DMS 273 (cell line): ENCODE results near the gene UPK3BL1.
"Not testable (repeated sequence)": the region's sequence is repeated elsewhere in the genome, so short reads cannot be mapped to it uniquely, and the experiment has no call there.

Experiments
- DNase-seq: peaks from one replicate; lab custom pipeline; 2025; ENCODE audit not compliant: unreplicated experiment; lab: John Stamatoyannopoulos, UW

The UPK3BL1 gene

DNA sequence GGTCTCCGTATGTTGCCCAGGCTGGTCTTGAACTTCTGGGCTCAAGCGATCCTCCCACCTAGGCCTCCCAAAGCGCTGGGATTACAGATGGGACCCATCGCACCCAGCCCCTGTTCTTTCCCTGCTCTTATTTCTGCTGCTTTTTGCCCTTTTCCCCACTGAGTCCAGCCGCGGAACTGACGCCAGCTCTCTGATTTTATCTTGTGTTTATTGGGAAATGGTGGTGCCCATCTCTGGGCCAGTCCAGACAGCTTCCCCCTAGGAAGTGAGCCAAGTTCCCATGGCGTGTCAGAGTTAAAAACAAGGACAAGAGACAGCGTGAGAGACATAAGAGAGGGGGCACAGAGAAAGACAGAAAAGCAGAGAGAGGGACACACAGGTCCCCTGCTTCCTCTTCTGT, 12.0 kb downstream of the UPK3BL1 start:
- DNase-seq: not testable (repeated sequence)

DNA sequence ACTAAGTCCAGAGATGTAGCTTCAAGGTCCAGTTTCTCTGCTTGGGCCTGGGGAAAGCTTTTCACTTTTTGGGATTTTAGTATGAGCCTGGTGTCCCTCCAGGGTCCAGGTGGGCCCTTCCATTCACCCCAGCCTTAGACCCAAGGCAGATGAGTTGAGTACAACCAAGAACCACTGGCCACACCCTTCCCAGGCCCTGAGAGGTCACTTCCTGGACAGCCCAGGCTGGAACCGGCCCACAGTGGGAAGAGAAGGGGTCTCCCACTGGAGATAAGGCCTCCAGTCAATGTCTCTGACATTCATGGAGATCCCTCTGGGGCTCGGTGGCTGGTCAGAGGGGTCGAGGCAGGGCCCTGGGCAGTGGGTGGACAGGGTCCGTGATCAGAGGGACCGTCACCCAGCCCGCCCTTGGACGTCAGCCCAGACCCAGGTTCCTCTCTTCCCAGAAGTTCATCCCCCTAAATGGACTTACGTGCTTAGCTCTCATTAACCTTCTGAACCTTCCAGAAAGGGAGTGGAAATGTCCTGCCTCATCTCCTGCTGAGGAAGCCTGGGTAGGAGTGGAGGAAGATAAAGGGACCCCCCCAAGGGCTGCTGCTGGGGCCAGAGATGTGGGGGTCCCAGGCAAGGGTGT, 15.2 kb downstream of the UPK3BL1 start:
- not testable (repeated sequence) for DNase-seq

DNA sequence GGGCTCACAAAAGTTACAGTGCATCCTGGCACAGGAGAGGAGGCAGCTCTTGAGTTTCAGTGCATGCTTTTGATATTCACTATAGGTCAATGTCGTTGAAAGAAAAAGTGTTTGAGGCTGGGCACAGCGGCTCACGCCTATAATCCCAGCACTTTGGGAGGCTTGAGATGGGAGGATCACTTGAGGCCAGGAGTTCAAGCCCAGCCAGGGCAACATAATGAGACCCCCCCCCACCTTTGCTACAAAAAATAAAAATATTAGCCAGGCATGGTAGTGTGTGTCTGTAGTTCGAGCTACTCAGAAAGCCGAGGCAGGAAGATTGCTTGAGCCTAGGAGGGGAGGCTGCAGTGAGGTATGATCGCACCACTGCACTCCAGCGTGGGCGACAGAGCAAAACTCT, 24.5 kb downstream of the UPK3BL1 start:
- not testable (repeated sequence) for DNase-seq

DNA sequence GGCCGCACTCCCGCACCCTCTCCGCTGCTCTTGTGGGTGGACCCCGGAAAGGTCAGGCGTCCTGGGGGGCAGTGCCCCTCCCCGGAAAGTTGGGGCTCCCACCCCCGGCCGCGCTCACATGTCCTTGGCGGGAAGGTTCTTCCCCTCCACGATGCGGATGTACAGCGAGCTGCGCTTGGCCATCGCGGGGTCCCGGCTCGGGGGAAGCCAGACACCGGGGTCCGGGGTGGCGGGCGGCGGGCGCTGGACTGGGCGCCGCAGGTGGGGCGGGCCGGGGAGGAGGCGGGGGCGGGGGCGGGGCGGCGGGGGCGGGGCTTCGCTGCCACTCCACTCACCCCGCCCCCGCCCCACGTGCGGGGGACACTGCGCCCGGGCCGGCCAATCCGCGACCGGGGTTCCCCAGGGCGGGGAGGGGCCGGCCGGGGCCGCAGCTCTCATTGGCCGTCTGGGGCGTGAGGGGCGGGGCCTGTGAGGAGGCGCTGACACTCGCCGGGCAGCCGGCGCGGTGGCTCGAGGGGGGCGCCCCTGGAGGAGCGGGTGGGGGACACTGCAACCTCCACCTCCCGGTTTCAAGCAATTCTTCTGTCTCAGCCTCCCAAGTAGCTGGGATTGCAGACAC, 26.0 kb downstream of the UPK3BL1 start, which contains the start of gene RASA4:
RASA4 (minus strand) TSS at position 250 of the 619 bp plus-strand sequence; CDS start at position 183, 67 bp downstream.
- DNase-seq: not testable (repeated sequence)

DNA sequence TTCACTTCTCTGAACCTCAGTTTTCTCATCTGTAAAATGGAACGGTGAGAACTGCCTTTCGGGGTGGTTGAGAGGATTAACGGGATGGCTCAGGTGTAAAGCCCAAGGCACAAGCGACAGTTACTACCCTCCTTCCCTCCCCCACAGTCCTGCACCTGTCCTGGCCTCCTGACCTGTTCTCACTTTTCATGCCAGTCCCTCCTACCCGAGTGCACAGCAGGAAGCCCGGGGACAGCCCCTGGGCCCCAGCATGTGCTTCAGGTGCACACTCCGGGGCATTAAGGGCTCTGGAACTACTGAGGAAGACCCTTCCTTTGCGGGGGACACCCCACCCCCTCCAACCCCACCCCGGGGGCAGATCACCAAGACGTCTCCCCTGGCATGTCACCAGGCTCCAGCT, 26.7 kb downstream of the UPK3BL1 start:
- DNase-seq: not testable (repeated sequence)

DNA sequence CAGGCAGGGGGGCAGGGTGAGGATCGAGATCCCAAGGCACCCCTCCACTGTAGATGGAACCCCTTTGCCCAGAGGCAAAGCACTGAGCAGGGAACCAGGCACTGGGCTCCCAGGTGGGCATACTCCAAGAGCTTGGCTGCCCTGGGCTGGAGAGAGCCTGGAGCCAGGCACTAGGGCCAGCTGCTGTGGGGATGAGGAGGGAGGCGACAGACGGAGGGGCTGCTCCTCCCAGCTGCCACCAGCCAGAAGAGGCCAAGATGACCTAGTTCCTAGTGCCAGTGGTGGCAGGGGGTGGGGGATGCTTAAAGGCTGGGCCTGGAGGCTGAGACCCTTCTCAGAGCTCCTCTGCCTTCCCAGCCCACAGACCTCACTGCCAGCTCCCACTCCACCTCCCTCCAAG, 27.7 kb downstream of the UPK3BL1 start:
- not testable (repeated sequence) for DNase-seq

DNA sequence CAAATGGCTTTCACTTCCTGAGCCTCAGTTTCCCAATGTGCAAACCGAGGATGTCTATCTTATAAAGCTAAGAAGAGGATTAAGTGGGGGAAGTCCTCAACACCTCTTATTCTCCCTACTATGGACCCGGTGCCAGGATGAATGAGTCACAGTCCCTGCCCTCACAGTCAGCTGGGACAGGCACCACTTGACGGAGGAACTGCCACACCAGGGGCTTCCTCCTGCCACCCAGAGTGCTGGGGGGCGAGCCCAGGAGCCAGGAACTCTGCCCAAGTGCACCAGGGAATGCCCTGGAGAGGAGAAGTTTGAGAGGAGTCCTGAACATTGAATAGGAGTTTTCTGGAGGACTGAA, 28.3 kb downstream of the UPK3BL1 start:
- DNase-seq: not testable (repeated sequence)

DNA sequence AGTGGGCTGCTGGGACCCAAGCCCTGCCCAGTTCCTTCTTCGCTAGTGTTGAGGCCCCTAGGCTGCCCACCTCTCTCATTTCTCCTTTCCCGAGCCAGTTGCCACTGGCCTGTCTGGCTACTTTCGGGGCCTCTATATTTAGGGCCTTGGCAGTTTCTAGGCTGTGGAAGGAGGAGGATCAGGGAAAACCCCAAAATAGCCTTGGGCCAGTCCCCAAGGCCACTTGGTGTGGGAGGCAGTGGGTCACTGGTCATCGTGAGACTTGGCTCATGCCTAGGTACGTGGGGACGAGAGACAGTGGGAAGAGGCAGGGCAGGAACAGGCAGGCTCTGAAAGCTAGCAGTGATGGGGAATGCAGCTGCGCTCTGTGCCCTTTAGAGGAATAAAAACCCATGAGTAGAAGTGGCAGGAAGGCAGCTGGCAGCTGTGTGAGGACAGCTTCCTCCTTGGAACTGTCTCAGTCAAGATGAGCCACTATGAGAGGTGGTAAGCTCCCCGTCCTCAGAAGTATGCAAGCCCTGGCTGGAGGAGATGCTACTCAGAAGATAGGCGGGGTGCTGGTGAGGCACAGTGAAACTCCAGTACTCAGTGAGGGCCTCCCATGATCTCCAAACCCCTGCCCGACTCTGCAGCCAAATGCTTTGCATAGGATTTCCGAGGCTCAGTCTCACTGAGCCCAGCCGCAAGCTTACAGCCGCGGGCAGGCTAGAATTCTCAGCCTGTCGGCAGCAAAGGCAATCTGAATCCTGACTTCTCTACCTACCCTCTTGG, 28.8 kb downstream of the UPK3BL1 start:
- DNase-seq: not testable (repeated sequence)

DNA sequence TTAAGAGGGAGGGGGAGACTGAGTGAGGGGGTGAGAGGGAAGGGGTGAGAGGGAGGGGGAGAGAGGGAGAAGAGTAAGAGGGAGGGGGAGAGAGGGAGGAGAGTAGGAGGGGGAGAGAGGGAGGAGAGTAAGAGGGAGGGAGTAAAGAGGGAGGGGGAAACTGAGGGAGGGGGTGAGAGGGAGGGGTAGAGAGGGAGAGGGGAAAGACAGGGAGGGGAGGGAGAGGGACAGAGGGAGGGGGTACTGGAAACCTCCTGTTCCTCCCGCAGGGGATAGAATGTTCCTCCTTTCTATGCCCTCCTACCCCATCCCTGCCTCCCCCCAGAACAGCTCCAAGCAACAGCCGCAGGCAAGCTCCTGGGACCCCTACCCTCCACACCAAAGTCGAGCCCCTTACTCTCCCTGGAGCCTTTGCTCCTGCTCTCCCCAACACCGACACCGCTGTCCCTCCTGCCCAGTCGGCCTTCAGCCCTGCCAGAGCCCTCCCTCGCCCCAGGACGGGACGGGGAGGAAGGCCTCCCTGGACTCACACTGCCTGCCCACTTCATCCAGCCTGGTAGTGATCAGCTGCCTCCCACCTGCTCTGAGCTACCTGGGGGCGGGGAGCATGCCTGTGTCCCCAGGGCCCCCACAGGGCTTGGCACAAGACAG, 30.8 kb downstream of the UPK3BL1 start:
- DNase-seq: not testable (repeated sequence)

DNA sequence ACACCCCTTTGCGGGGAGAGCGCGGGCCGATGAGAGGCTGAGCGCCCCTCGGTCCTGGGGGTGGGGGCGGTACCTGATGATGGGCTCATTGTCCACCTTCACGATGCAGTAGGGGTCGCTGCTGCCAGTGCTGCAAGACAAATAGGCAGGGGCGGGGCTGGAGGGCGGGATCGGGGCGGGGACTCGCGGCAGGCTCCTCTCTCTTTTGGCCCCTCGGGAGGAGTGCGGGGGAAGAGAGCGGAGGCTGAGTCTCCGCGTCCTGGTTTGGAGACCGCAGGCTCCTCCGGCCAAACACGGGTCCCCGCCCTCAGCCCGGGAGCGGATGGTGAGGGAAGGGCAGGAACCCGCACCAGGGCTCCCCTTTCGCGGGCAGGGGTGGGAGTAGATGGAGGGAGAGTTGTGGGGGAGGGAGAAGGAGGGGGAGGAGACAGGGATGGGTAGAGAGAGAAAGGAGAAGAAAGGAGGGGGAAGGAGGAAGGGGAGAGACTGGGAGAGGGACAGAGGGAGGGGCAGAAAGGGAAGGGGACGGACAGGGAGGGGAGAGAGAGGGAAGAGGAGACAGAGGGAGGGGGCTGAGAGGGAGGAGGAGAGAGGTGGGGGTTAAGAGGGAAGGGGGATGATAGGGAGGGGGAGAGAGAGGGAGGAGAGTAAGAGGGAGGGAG, 31.4 kb downstream of the UPK3BL1 start:
- DNase-seq: not testable (repeated sequence)

DNA sequence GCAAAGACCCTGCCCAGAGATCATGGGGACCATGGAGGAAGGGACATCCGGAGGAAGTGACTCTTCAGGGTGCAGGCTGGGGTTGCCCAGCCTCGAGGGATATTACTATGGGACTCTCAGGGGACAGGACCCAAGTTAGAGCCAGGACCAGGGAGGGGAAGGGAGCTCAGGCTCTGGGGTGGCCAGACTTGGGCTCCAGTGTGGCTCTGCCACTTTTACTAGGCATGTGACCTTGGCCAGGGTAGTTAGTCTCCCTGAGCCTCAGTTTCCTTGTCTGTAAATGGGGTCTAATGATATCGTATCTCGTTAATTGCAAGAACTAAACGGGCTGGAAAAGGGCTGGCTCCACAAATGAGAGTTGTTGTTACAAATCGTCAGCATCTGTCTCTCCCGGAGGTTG, 32.1 kb downstream of the UPK3BL1 start:
- not testable (repeated sequence) for DNase-seq

DNA sequence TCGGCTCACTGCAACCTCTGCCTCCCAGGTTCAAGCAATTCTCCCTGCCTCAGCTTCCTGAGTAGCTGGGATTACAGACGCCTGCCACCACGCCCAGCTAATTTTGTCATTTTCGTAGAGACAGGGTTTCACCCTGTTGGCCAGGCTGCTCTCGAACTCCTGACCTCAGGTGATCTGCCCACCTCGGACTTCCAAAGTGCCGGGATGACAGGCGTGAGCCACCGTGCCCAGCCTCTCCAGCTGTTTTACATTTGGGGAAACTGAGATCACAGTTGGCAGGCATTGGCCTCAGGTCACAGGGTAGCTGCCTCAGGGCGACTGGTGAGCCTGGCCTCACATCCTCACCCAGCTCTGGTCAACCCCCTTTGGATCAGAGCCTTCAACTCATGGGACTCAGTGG, 32.9 kb downstream of the UPK3BL1 start:
- not testable (repeated sequence) for DNase-seq

DNA sequence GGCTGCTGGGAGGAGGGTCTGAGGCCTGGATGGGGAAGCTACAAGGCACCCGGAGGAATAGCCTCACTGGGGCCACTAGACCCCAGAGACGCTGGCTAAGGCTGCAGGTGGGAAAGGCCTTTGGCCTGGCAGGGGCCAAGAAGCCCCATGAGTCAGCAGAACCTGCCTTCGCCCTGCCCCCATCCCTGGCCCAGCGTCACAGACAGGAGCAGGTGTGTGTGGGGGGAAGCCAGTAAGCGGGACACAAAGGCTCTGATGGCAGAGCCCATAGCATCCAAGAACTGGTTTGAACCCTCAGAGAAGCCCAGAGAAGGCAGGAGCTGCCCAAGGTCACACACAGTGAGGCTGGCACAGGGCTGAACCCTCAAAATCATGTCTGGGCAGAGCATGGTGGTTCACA, 35.7 kb downstream of the UPK3BL1 start:
- not testable (repeated sequence) for DNase-seq

DNA sequence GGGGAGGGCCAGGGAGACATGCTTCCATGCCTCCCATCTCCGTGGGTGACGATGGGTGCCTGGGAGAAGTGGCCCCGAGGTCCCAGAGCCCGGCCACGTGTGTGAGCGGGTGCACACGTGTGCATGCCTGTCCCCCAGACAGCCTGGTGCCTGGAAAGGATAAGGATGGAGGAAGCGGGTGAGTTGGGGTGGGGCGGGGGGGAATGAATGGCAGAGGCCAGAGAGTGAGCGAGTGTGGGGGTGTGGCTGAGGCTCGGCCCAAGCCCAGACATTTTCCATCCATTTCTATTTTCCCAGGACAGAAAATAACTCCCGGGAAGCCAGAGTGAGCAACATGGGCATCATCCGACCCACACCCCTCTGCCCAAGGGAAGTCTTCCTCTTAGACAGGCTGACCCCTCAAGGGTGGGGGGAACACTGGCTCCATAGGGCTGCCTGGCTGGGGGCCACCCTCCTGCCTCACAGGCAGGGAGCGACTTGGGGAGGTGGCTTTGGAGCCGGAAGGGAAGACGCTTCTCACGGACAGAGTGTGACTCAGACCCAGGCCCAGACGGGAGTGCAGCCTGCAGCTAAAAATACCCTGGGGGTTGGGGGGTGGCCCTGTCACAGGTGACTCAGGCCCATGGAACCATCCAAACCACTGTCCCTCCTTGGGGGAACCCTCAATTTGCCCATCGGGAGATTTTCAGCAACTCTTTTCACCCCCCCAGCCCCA, 38.0 kb downstream of the UPK3BL1 start:
- not testable (repeated sequence) for DNase-seq

DNA sequence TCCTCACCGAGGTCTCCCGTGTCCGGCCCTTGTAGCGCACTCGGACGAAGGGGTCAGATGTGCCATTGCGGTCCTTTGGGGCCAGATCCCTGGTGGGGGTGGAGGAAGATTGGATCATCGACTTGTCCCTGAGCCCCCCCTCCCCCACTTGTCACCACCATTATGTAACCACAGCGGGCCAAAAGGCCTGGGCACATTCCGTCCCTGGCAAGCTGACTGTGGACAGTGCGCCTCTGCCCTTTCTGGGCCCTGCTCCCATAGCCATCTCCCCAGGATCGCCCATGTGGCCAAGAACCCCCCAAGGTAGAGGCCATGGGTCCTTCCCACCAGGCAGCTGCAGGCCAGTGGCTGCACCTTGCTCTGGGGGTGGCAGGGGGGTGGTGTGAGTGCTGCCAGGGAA, 40.3 kb downstream of the UPK3BL1 start:
- DNase-seq: not testable (repeated sequence)

DNA sequence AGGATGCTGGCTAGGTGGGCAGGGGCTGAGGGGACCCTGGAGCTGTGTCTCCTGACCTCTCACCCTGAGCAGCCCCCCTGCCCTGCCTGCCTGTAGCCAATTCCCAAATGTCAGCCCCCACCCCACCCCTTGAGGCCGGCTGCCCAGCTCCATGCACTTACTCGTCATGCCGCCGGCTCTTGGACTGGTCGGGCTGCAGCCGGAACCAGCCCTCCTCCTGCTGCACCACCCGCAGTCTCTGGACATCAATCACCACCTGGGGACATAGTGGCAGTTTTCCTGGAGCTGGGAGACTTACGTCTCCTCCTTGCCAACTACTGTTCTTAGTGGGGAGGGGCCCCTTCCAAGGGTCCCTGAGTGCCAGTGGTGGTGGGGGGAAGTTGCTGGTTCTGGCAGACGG, 42.9 kb downstream of the UPK3BL1 start:
- DNase-seq: not testable (repeated sequence)

DNA sequence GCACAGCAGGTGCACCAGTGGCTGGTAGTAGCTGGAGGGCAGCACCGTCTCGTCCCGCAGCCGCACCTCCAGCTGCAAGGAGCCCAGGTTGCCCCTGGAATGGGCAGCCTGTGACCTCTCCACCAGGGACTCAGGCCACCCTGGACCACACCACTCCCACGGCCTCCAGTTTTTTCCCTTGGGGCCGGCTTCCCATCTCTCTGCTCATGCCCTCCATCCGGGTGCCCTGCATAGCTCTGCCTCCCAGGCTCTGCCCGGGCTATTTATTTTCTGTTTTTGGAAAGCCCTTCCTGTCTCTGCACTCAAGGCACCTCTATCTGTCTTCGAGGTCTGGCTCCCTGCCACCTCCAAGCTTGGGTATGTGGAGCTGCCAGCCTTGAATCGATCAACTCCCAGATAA, 46.6 kb downstream of the UPK3BL1 start:
- not testable (repeated sequence) for DNase-seq

DNA sequence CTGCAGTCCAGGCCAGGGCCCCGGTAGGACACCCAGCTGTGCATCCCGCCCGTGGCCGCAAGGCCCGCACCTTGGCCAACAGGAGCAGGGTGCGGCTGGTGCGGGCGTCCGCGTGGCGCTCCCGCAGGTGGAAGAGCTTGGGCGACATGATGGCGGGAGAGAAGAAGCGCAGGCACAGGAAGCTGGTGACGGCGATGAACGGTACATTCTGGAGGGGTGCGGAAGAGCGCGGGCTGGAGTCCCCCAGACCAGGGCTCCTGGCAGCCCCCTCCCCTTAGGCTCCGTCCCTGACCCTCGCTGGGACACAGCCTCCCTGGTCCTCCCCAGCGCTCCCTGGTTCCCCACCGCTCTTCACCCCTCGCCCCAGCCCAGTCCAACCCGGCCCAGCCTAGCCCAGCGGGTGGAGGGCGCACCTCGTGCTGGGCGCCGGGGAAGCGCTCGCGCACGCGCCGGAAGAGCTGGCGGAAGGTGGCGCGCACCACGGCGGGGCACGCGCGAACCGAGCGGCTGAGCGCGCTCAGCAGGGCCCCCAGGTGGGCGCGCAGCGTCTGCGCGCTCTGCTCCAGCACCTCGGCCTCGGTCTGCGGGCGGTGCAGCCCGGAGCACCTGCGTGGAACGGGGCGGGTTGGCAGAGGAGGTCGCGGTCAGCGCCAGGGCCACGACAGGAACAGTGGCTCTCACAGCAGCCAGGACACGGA, 48.8 kb downstream of the UPK3BL1 start:
- DNase-seq: not testable (repeated sequence)

DNA sequence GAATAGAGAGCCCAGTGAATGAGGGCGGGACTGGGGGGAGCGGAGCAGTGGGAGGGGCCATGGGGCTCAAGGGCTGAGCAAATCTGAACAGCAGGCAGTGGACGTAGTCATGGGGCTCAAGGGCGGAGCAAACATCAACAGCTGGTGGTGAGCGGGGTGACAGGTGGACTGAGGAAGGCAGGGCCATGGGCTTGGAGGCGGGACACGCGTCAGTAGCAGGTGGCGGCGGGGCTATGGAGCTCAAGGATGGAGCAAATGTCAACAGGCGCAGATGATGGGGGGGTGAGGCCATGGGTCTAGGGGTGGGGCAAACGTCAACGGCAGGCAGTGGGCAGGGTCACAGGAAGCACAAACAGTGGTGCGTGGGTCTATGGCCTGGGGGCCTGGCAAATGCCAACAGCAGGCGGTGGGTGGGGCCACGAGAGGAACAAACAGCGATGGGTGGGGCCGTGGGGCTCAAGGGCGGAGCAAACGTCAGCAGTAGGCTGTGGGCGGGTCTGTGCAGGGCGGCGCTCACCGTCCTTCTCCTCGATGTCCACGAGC, 50.0 kb downstream of the UPK3BL1 start:
- DNase-seq: not testable (repeated sequence)
